CD4-positive, alpha-beta T cell treated with Interferon alpha-2 for 1 hour (primary cell): ENCODE data around the gene EPHB6.
A peak's percentile ranks its signal among the peaks of the same experiment; 100 is the strongest.

Experiments used
- DNase-seq, 2 donors: peaks; one replicate each; pipeline ENCODE4 v3.0.0-alpha.2; 2020 to 2022

Gene EPHB6

DNA sequence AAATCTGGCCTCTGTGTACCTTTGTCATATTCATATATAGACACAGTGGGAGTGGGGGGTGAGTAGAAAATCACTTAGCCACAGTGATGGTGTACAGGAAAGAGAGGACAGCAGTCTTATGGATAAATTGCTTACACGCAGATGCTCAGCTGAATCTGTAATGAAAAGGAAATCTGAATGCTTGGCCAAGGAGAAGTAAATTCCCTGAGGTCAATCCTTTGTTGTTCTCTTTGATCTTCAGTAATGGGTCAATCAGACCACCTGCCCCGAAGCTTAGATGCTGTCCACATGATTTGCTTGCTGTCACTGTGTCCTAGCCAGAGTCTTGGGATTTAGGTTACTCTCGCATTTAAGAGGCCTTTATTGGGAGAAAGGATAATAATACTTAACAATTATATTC lies 18.4 kb upstream of the EPHB6 start:
- no peak for DNase-seq

DNA sequence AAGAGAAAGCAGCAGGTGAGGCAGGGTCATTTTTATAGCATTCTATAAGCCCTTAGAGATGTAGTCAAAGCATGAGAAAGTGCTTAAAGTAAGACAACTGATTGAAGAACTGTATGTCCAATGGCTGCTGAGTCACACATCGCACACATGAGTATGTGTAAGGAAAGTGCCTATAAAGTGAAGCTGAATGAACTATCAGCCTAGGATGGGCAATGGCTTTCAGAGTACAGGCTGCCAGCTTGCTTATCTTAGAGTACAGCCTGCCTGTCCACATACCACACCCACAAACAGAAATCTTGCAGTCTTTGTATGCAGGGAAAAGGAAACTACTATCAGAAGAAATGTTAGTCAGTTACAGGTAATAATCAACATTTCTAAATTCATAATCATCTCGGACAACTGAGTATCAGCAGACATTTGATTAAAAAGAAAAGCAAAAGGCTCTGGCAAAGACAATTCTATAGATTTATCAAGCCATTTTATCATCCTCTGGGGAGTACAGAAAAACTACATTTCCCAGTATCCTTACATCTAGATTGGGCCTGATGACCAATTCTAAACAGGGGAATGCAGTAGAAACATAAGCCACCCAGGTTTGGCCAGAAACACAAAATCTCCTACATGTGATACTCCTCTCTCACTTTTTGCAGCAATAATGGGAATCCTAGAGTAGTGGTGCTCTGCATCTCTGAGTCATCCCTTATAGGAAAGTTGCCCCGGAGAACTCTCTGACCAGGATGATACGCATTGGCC lies 16.2 kb upstream of the EPHB6 start:
- no peak for DNase-seq

- DNase-seq = no peak
These were observed 12.6 kb upstream of the EPHB6 start for GRCh38 chr7:142842251-142842766.

DNA sequence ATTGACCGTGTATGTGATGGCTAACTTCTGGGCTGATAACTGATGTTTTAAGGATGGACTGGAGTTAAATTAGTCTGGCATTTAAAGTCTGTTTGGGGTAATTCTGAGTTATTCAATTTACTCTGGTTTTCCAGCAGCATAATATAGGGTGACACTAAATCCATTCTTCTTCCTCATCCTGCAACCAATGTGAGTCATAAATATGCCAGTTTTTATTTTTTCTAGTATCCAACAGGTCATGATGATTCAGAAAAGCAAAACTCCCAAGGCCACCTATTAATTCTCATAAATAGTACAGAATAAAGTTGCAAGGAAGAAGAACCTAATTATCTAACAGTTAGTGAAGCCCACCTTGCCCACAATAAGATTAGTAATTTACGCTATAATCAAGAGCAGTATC lies 7.5 kb upstream of the EPHB6 start:
- DNase-seq = no peak

DNA sequence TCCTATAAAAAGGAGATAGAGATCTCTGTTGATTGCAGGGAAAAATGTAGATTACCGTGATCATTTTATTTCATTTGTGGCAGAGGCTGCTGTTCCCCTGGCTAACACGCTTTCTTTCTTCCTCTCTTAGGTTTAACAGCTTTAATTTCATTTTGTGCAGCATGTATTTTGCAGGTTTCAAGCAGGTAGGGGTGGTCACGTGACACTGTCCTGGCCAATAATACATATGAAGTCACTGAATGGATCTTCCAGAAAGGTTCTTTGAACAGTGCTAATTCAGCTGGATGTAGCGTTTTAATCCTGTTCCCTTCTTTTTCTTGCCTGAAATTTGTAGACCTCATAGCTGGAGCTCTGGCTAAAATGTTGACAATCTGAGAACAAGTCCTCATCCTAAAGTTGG lies 3.6 kb upstream of the EPHB6 start:
- DNase-seq = no peak

DNA sequence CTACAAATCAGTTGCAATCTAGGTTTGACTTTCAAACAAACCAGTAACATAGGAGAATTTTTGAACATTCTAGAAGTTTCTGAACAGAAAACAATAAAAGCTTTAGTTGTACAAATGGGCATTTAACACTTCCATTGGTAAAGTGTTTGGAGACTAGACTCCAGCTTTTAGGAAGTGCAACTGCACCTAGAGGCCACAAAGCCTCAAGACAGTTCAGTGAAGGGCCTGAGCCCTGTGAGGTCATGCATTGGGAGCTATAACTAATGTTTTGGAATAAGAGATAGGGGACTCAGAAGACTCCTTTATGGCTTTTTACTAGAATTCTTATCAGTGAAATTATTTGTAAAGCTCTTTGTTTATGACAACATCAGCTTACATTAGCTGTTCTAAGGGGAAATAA lies 3.0 kb upstream of the EPHB6 start:
- DNase-seq = no peak

DNA sequence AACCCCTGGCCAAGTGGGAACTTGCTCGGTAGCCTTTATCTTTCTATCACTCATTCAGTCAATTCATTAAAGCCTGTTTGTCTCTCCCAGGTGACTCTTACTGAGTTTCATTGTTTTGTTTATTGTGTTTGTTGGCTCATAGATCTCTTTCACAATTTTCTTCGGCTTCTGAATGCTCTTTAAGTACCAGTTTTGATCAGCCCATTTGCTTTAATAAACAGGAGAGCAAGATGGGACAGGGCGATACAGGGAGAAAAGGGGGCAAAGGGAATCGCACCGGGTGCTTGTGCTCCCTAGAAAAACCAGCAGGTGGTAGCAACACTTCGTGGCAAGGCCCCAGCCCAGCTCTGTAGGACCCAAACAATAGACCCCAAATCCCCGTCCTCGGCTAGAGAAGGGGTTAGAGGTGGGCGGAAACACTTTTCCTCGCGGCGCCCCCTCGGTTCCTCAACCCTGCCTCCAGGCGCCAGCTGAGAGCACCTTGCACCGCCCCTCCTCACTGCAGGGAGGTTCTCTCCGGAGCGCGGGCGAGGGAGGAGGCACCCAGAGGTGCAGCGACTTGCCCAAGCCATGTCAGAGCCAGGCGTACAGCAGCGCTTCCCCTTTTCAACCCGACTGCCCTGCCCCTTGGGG lies 1.0 kb upstream of the EPHB6 start:
- DNase-seq = peak; percentile 68 to 69

- DNase-seq = no peak
These were observed 353 bp downstream of the EPHB6 start for GRCh38 chr7:142855114-142855743.

GRCh38 chr7:142855756-142856564 lies 1.1 kb downstream of the EPHB6 start:
- DNase-seq = no peak

- no peak for DNase-seq
These were observed 1.8 kb downstream of the EPHB6 start for GRCh38 chr7:142856565-142857245.

DNA sequence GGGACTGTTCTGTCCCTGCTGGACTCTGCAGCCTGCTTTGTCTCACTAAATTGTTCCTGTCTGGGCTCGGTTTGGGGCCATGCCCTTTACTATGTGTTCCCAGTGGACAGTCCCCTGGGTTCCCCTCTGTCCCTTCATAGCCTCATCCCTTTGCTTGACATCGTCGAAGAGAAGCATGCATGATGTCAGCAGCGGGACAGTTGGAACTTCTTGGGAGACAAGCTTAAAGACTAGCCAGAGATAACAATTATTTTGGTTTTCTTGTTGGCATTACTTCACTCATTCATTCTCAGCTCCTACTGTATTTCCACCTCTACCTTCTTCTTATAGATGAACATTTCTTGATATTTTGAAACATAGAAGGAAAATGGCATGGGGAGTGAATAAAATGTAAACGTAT lies 2.7 kb downstream of the EPHB6 start:
- no peak for DNase-seq

DNA sequence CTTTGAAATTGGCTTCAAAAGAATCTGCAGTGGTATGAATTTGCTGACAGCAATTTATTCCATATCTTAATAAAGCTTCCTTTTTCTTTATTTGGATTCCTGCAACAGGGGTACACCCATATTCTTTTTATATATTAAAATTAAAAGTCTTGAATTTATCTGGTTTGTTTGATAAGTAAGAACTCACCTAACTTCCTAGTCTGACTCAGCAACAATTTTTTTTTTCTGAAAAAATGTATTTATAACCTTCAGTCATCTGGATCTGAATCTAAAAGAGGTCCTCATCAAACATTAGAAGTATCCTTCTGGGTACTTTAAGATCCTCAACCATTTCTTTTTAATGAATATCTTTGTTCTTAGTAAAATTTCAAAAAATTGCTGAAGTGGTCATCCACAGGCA lies 4.5 kb downstream of the EPHB6 start:
- DNase-seq = no peak

- DNase-seq = no peak
These were observed 5.0 kb downstream of the EPHB6 start for GRCh38 chr7:142859829-142860228.

GRCh38 chr7:142860968-142861367 lies 6.1 kb downstream of the EPHB6 start:
- DNase-seq = no peak

DNA sequence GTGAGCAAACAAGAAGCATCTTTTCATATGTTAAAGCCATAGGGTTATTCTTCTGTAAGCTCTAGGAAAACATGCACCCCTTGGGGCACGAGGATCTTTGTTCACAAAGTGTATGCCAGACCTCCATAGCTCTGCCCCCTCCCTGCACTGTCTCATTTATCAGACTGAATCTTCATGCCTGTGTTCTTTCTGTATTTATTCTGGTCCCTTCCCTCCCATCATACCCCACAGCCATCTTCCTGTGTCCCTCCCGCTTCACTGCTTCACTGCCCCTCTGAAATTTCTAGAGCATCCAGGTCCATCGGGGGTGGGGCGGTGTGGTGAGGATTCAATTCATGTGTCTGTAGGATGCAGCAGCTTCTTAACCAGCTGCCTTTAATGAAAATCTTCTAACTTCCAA lies 7.5 kb downstream of the EPHB6 start:
- no peak for DNase-seq

- DNase-seq = no peak
These were observed 8.0 kb downstream of the EPHB6 start for GRCh38 chr7:142862786-142863400.

DNA sequence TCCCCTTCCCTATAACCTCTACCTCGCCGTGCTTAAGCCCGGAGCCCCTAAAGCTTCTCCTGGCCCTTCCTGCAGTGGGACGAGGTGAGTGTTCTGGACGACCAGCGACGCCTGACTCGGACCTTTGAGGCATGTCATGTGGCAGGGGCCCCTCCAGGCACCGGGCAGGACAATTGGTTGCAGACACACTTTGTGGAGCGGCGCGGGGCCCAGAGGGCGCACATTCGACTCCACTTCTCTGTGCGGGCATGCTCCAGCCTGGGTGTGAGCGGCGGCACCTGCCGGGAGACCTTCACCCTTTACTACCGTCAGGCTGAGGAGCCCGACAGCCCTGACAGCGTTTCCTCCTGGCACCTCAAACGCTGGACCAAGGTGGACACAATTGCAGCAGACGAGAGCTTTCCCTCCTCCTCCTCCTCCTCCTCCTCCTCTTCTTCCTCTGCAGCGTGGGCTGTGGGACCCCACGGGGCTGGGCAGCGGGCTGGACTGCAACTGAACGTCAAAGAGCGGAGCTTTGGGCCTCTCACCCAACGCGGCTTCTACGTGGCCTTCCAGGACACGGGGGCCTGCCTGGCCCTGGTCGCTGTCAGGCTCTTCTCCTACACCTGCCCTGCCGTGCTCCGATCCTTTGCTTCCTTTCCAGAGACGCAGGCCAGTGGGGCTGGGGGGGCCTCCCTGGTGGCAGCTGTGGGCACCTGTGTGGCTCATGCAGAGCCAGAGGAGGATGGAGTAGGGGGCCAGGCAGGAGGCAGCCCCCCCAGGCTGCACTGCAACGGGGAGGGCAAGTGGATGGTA lies 9.2 kb downstream of the EPHB6 start:
- no peak for DNase-seq

- DNase-seq = no peak
These were observed 10.3 kb downstream of the EPHB6 start for GRCh38 chr7:142864980-142865747.

DNA sequence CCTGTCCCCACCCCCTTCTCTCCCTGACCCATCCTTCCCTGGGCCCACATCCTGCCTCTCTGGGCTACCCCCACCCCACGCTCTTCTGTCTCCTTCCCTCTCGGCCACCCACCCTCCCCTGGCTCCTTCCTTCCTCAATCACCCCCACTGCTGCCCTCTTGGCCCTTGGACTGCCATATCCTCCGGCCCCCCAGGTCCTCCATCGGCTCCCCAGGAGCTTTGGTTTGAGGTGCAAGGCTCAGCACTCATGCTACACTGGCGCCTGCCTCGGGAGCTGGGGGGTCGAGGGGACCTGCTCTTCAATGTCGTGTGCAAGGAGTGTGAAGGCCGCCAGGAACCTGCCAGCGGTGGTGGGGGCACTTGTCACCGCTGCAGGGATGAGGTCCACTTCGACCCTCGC lies 10.9 kb downstream of the EPHB6 start:
- DNase-seq = no peak

DNA sequence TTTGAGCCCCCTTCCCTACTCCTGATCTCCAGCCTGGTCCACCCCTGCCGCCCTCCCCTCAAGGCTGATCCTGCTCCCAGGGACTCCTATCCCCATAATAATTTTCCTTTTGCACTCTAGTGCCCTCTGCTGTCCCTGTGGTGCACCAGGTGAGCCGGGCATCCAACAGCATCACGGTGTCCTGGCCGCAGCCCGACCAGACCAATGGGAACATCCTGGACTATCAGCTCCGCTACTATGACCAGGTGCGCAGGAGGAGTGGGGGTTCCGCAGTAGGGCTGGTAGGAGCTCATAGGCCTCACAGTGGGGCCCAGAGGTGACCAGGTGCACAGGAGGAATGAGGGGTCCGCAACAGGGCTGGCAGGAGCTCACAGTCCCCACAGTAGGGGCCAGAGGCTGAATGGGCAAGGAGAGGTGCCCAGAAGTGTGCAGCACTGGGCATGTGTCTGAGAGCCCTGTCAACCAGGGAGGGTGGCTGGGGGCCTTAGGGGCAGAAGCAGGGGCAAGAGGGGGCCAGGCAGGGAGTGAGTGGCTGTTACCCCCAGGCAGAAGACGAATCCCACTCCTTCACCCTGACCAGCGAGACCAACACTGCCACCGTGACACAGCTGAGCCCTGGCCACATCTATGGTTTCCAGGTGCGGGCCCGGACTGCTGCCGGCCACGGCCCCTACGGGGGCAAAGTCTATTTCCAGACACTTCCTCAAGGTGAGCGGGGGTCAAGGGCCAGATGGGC lies 11.7 kb downstream of the EPHB6 start:
- peak in 1 of 2 donors; percentile 33 for DNase-seq
